Type B pancreatic cell (in vitro differentiated cells): ENCODE results near the gene ZNF217. TPM values are rescaled to one million over a fixed set of nuclear protein-coding genes. Genes with fewer than 3 reads are reported as not detected.

ENCODE experiments used
- DNase-seq: peaks from one replicate; pipeline ENCODE4 v3.0.0; 2021; ENCODE audit warnings: mixed read lengths; ENCODE audit not compliant: unreplicated experiment; ENCODE audit errors: extremely low spot score
- H3K27ac Mint-ChIP-seq: 2 replicates; pipeline ENCODE4 v1.8.0; 2021; ENCODE audit warnings: mild to moderate bottlenecking, mixed read lengths
- H3K27me3 Mint-ChIP-seq: 2 replicates; pipeline ENCODE4 v1.8.0; 2021; ENCODE audit warnings: mixed read lengths
- H3K36me3 Mint-ChIP-seq: 2 replicates; pipeline ENCODE4 v1.8.0; 2021; ENCODE audit warnings: mixed read lengths
- H3K4me1 Mint-ChIP-seq: one replicate; pipeline ENCODE4 v1.8.0; 2021; ENCODE audit warnings: mixed read lengths; ENCODE audit not compliant: unreplicated experiment
- H3K4me3 Mint-ChIP-seq: 2 replicates; pipeline ENCODE4 v1.8.0; 2021; ENCODE audit warnings: mild to moderate bottlenecking, mixed read lengths
- H3K9me3 Mint-ChIP-seq: 2 replicates; pipeline ENCODE4 v1.8.0; 2021; ENCODE audit warnings: mixed read lengths
- CTCF ChIP-seq: fragments of 200-600 bp; sonication (generic); conservative IDR thresholded peaks from 2 replicates; pipeline ENCODE4 v1.5.0; 2021; ENCODE audit warnings: antibody characterized with exemption, mild to moderate bottlenecking
- total RNA-seq: library from RNA; stranded (reverse); gene quantifications from 2 replicates; pipeline ENCODE4 v1.2.1, GENCODE V29; 2021; ENCODE audit warnings: low replicate concordance

The ZNF217 gene
- total RNA-seq, 1 donor from 2014 or later = 32.8 TPM

- peaks cover 40% of the 10 kb centered on the region for H3K4me1 Mint-ChIP-seq
- no peaks in the 10 kb centered on the region for H3K9me3 Mint-ChIP-seq
- no peaks in the 10 kb centered on the region for H3K27me3 Mint-ChIP-seq
- DNase-seq = peak; percentile 52
- H3K36me3 Mint-ChIP-seq = peaks cover 31% of the 10 kb centered on the region
- no peak for TF ChIP-seq CTCF
- no peak overlapping the region for H3K4me3 Mint-ChIP-seq
- H3K27ac Mint-ChIP-seq = peak overlapping the region; percentile 21
These were observed 12.0 kb downstream of the ZNF217 start for GRCh38 chr20:53581444-53582250.

GRCh38 chr20:53580376-53581111 lies 13.1 kb downstream of the ZNF217 start:
- H3K4me3 Mint-ChIP-seq = peak overlapping the region; percentile 64
- no peaks in the 10 kb centered on the region for H3K9me3 Mint-ChIP-seq
- TF ChIP-seq CTCF = peak; percentile 57
- H3K27ac Mint-ChIP-seq = peak overlapping the region; percentile 89
- peaks cover 36% of the 10 kb centered on the region for H3K36me3 Mint-ChIP-seq
- DNase-seq = peak; percentile 18
- H3K27me3 Mint-ChIP-seq = no peaks in the 10 kb centered on the region
- peaks cover 29% of the 10 kb centered on the region for H3K4me1 Mint-ChIP-seq

GRCh38 chr20:53579581-53580375 lies 13.9 kb downstream of the ZNF217 start:
- Mint-ChIP-seq H3K36me3 (peaks cover 42% of the 10 kb centered on the region), H3K27me3 (no peaks in the 10 kb centered on the region), H3K9me3 (no peaks in the 10 kb centered on the region), H3K4me1 (peaks cover 28% of the 10 kb centered on the region), H3K27ac (peak overlapping the region; percentile 89), H3K4me3 (peak overlapping the region; percentile 64)
- no peak for TF ChIP-seq CTCF
- no peak for DNase-seq

- no peak for TF ChIP-seq CTCF
- H3K36me3 Mint-ChIP-seq = peaks cover 46% of the 10 kb centered on the region
- H3K27ac Mint-ChIP-seq = peak overlapping the region; percentile 89
- peak overlapping the region; percentile 64 for H3K4me3 Mint-ChIP-seq
- DNase-seq = no peak
- no peaks in the 10 kb centered on the region for H3K9me3 Mint-ChIP-seq
- H3K4me1 Mint-ChIP-seq = peaks cover 28% of the 10 kb centered on the region
- no peaks in the 10 kb centered on the region for H3K27me3 Mint-ChIP-seq
These were observed 14.4 kb downstream of the ZNF217 start for GRCh38 chr20:53579266-53579580.

GRCh38 chr20:53578492-53579222 lies 15.0 kb downstream of the ZNF217 start:
- Mint-ChIP-seq H3K27me3 (no peaks in the 10 kb centered on the region), H3K9me3 (no peaks in the 10 kb centered on the region), H3K4me3 (peak overlapping the region; percentile 64), H3K4me1 (peaks cover 26% of the 10 kb centered on the region), H3K27ac (peak overlapping the region; percentile 89), H3K36me3 (peaks cover 50% of the 10 kb centered on the region)
- DNase-seq = no peak
- peak; percentile 99 for TF ChIP-seq CTCF
